Neutrophil (primary cell): Measurements from ENCODE around the gene RAD51B.

Experiments used
- H3K27ac ChIP-seq: fragments of 200-600 bp; sonication (generic); 2 replicates; pipeline ENCODE4 v1.5.1; 2016; ENCODE audit warnings: mild to moderate bottlenecking, moderate library complexity
- H3K27me3 ChIP-seq: fragments of 200-600 bp; sonication (generic); 2 replicates; pipeline ENCODE4 v1.6.0; 2016; ENCODE audit warnings: mild to moderate bottlenecking
- H3K36me3 ChIP-seq: fragments of 200-600 bp; sonication (generic); 2 replicates; pipeline ENCODE4 v1.5.1; 2017
- H3K4me1 ChIP-seq, 2 experiments: fragments of 200-600 bp in 1 of 2; sonication (generic) in 1 of 2; 1 replicate in 1 of 2; 2 replicates in 1 of 2; pipeline versions ENCODE4 v1.5.1 to v1.6.1; 2013 to 2016; ENCODE audit warnings: low read depth in 1 of 2, low read length in 1 of 2, mild to moderate bottlenecking in 1 of 2, moderate library complexity in 1 of 2; ENCODE audit not compliant: control insufficient read depth in 1 of 2, insufficient read depth in 1 of 2
- H3K4me3 ChIP-seq, 2 experiments: fragments of 200-600 bp in 1 of 2; sonication (generic) in 1 of 2; 1 replicate in 1 of 2; 2 replicates in 1 of 2; pipeline ENCODE4 v1.5.1; 2013 to 2016; ENCODE audit warnings: low read depth in 1 of 2, low read length in 1 of 2, mild to moderate bottlenecking in 1 of 2, moderate library complexity in 1 of 2
- H3K9me3 ChIP-seq: fragments of 200-600 bp; sonication (generic); 2 replicates; pipeline ENCODE4 v1.5.1; 2016
- TF ChIP-seq, protein P1 (sequence below): fragments of 200-600 bp; sonication (generic); IDR thresholded peaks from 2 replicates; pipeline ENCODE4 v1.5.1; 2016; ENCODE audit warnings: antibody characterized with exemption

Gene RAD51B

DNA sequence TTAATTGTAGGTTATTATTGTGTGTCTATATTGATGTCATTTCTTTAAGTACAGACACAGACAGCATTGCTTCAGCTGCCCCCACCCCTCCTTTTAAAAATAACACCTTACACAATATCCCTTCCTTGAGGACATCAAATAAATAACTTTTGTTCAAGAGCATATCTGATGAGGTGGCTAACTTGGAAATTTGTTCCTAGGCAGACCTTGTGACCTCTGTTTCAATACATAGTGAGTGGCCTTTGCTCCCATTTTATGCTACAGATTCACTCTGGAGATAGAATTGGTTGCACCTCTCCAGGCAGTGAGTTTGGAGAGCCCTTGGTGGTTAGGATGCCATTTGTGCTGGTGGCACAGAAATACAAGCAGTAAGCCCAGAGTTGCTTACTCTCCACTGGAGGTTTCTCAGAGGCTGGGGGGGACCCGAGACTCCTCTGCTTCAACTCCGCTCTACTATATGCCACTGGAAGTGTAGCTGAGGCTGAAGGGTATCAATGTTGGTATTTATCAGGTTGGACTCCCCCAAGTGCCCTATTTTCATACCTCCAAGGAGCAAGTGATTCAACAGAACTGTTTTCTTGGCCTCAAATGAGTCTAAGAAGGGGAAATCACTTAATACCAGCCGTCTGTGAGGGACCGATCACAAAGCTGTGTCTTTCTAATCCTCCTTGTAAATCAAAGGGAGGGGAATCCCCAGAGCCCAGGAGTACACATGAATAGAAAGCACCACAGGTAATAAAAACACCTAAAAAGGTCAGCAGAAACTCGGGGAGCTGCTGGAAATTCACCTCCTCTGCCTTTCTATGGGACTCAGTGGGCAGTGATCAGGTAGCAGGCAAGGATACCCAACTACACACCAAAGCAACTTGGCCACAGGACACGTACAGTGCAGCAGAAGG lies 463.1 kb downstream of the RAD51B start:
- H3K27me3 ChIP-seq: peaks cover 16% of the 10 kb centered on the region
- no peaks in the 10 kb centered on the region for H3K9me3 ChIP-seq
- no peaks in the 10 kb centered on the region for H3K36me3 ChIP-seq
- H3K4me1 ChIP-seq: peaks cover 30 to 34% of the 10 kb centered on the region in 2 experiments
- H3K4me3 ChIP-seq: no peak overlapping the region
- H3K27ac ChIP-seq: no peak overlapping the region
- TF ChIP-seq, protein P1, sequence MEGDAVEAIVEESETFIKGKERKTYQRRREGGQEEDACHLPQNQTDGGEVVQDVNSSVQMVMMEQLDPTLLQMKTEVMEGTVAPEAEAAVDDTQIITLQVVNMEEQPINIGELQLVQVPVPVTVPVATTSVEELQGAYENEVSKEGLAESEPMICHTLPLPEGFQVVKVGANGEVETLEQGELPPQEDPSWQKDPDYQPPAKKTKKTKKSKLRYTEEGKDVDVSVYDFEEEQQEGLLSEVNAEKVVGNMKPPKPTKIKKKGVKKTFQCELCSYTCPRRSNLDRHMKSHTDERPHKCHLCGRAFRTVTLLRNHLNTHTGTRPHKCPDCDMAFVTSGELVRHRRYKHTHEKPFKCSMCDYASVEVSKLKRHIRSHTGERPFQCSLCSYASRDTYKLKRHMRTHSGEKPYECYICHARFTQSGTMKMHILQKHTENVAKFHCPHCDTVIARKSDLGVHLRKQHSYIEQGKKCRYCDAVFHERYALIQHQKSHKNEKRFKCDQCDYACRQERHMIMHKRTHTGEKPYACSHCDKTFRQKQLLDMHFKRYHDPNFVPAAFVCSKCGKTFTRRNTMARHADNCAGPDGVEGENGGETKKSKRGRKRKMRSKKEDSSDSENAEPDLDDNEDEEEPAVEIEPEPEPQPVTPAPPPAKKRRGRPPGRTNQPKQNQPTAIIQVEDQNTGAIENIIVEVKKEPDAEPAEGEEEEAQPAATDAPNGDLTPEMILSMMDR: no peak

DNA sequence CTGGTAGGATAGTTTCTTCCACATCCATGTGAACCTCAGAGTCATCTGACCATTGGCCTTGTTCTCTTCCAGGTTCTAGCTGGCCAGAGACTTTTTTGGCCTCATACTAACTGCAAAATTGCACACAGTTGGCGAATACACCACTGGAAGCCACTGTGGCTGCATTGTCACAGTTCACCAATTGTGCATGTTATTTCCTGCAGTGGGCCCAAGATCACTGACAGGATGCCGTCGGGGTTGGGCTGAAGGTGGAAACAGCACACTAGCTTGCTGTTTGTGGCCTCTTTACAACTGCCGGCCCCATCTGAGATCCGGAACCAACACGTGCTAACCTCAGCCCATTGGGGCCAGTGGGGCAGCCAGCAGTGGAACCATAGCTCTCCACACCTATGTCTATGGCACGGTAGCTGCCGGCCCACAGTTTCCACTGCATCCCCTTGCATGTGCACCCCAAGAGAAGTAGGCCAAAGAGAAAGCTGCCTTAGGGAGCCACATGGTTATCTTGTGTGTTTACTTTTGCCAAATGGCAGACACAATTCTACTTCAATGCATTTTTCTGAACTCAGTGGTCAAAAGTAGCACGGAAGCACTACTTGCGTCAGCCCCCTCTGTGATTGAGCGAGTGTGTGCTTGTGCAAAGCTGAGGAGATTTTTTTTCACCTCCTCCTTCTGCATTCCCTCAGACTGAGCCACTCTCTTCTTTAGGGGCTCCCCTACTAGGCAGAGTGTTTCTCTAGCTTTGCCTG lies 464.0 kb downstream of the RAD51B start:
- Histone ChIP-seq H3K27me3 (peaks cover 16% of the 10 kb centered on the region), H3K9me3 (no peaks in the 10 kb centered on the region), H3K36me3 (no peaks in the 10 kb centered on the region), H3K4me1 (peaks cover 30 to 34% of the 10 kb centered on the region in 2 experiments), H3K4me3 (peak overlapping the region in 1 of 2 experiments; percentile 16), H3K27ac (peak overlapping the region; percentile 35)
- TF ChIP-seq, protein P1: no peak

DNA sequence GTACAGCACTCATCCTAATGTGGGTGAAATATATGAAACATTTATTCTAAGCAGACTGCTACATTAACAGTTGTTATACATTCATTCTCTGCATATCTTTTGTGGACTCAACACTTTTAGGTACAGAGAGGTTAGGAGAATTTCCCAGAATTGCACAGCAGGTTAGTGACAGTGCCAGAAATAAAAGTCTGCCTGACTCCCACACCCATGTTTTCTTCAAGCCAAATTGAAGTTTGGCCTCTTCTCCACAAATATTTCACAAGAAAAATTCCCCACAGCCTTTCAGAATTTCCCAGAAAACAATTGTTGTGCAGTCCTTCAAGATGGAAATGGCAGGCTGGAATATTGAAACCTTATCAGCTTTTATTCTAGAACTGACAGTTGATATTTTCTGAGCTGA lies 464.8 kb downstream of the RAD51B start:
- peaks cover 30 to 34% of the 10 kb centered on the region in 2 experiments for H3K4me1 ChIP-seq

DNA sequence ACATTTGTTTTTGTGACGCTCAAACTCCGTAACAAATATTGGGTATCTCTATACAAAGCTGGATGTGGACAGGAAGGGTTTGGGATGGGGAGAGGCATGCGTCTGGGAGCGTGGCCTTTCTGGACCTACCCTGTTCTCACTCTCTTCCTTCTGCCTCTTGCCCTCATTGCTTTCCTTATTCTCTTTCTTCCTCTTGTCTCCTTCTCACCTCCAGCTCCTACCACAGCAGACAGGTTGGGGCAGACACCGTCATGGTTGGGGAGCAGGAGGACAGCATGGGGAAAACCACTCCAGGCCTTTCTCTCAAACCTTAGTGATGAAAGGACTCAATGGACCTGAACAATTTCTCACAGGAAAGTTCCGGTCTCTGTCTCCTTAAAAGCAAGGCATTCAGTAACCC lies 465.3 kb downstream of the RAD51B start:
- H3K27me3 ChIP-seq: peaks cover 16% of the 10 kb centered on the region
- no peak overlapping the region for H3K4me3 ChIP-seq
- no peaks in the 10 kb centered on the region for H3K36me3 ChIP-seq
- H3K9me3 ChIP-seq: no peaks in the 10 kb centered on the region
- H3K27ac ChIP-seq: peak overlapping the region; percentile 41
- TF ChIP-seq, protein P1: no peak
- H3K4me1 ChIP-seq: peaks cover 30 to 34% of the 10 kb centered on the region in 2 experiments

More for the DNA sequence above, 464.8 kb downstream of the RAD51B start:
- TF ChIP-seq, protein P1: no peak
- H3K4me3 ChIP-seq: no peak overlapping the region
- H3K36me3 ChIP-seq: no peaks in the 10 kb centered on the region
- H3K9me3 ChIP-seq: no peaks in the 10 kb centered on the region
- no peak overlapping the region for H3K27ac ChIP-seq
- peaks cover 16% of the 10 kb centered on the region for H3K27me3 ChIP-seq

DNA sequence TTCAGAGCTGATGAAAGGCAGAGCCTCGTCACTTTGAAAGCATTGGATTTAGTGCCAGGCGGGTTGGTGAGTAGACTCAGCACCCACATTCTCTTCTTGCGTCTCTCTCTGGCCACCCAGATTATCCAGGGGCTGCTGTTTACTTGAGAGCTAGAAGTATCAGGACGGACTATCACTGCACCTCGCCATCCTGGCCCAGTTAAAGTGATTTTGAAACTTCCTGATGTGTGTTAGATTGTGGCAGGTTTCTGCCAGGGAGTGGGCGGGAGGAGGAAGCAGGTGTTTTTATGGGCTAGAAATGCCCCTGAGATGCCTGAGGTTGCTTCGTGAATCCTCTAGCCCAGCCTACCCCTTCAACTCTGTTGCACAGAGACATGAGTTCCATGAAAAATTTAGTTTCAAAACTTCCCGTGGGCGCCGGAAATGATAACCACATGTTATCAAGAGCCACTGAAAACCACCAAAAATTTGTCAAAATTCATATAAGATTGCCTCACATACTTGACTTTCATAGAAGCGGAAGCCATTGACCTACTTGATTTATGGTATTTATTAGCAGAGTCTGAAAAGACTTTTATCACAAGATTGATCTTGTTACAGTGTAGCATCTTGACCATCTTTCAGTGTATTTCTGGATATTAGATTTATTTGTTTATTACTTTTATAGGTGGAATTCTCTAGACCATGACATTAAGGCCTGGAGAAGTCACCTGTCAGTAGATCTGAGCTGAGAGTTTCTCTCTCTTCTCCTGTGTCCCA lies 466.0 kb downstream of the RAD51B start:
- H3K27me3 ChIP-seq: peaks cover 16% of the 10 kb centered on the region
- peaks cover 30 to 34% of the 10 kb centered on the region in 2 experiments for H3K4me1 ChIP-seq
- H3K36me3 ChIP-seq: no peaks in the 10 kb centered on the region
- H3K9me3 ChIP-seq: no peaks in the 10 kb centered on the region
- TF ChIP-seq, protein P1: no peak
- H3K27ac ChIP-seq: peak overlapping the region; percentile 41
- no peak overlapping the region for H3K4me3 ChIP-seq
